Uterus (tissue), 2 donors: ENCODE results near the gene PRSS21.

ENCODE experiments used
- POLR2A ChIP-seq, 2 donors: fragments of 450-650 bp; IDR thresholded peaks; one replicate each; pipeline ENCODE4 v1.6.1; 2016; ENCODE audit warnings: antibody characterized with exemption in 2 of 2, mild to moderate bottlenecking in 1 of 2, moderate library complexity in 1 of 2
- TF ChIP-seq, protein P1 (sequence below), 4 experiments: fragments of 200-600 bp in 2 of 4; fragments of 450-650 bp in 2 of 4; sonication (generic) in 2 of 4; IDR thresholded peaks; one replicate each; pipeline ENCODE4 v1.5.1; 2016 to 2019; ENCODE audit warnings: antibody characterized with exemption in 4 of 4, mild to moderate bottlenecking in 2 of 4, moderate library complexity in 1 of 4

DNA sequence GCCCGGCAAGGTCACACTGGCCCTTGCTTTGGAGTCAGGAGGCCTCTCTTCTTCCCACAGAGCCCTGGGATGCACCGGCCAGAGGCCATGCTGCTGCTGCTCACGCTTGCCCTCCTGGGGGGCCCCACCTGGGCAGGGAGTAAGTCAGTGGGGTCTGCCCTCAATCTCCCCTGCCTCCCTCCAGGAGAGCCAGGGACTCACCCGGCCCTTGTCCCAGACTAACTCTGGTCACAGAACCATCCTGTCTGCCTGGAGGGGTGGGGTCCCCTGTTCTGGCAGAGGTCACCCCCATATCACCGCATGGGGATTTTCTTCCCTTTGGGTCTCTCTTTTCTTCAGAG is 13.3 kb downstream of the PRSS21 start:
- TF ChIP-seq, protein P1, sequence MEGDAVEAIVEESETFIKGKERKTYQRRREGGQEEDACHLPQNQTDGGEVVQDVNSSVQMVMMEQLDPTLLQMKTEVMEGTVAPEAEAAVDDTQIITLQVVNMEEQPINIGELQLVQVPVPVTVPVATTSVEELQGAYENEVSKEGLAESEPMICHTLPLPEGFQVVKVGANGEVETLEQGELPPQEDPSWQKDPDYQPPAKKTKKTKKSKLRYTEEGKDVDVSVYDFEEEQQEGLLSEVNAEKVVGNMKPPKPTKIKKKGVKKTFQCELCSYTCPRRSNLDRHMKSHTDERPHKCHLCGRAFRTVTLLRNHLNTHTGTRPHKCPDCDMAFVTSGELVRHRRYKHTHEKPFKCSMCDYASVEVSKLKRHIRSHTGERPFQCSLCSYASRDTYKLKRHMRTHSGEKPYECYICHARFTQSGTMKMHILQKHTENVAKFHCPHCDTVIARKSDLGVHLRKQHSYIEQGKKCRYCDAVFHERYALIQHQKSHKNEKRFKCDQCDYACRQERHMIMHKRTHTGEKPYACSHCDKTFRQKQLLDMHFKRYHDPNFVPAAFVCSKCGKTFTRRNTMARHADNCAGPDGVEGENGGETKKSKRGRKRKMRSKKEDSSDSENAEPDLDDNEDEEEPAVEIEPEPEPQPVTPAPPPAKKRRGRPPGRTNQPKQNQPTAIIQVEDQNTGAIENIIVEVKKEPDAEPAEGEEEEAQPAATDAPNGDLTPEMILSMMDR (IDR thresholded peaks at IDR 0.05) = no peak
- TF ChIP-seq POLR2A (IDR thresholded peaks at IDR 0.05) = no peak
